ENCODE data around the gene HMOX1.
A peak's percentile ranks its signal among the peaks of the same experiment; 100 is the strongest.

GRCh38 chr22:35352214-35353111 lies 28.4 kb upstream of the HMOX1 start:
- TF ChIP-seq CTCF (IDR thresholded peaks at IDR 0.05; ENCODE audit: control extremely low read depth in 1 of 3, insufficient read depth in 1 of 3, low read depth in 1 of 3, low read length in 3 of 3) (peak; percentile 55 to 71 (median 65)), YY1 (IDR thresholded peaks at IDR 0.05; ENCODE audit: low read depth, low read length) (no peak), SRF (IDR thresholded peaks at IDR 0.05; ENCODE audit: low read depth, low read length) (no peak), CREB1 (IDR thresholded peaks at IDR 0.05) (no peak), ATF2 (IDR thresholded peaks at IDR 0.05; ENCODE audit: low read length) (no peak), RAD21 (IDR thresholded peaks at IDR 0.05 in 1 of 2, conservative IDR thresholded peaks at IDR 0.05 in 1 of 2; ENCODE audit: low read depth in 2 of 2, low read length in 2 of 2) (peak; percentile 35 to 41), SIN3A (conservative IDR thresholded peaks at IDR 0.05 in 1 of 2, IDR thresholded peaks at IDR 0.05 in 1 of 2; ENCODE audit: low read depth in 1 of 2, low read length in 2 of 2) (no peak), POLR2A (IDR thresholded peaks at IDR 0.05; ENCODE audit: control extremely low read depth in 1 of 2, low read depth in 2 of 2, low read length in 2 of 2) (no peak)
